HepG2 (cell line): ENCODE measurements around the gene SKIC2. TPM values are rescaled to one million over a fixed set of nuclear protein-coding genes. Genes with fewer than 3 reads are reported as not detected.

Source experiments
- ARNTL ChIP-seq: sonication (generic); formaldehyde crosslinking; IDR thresholded peaks from 2 replicates; pipeline ENCODE4 v1.4.0; 2020; ENCODE audit warnings: mild to moderate bottlenecking, missing genetic modification reagents
- CHCHD3 ChIP-seq: sonication (generic); formaldehyde crosslinking; IDR thresholded peaks from 2 replicates; pipeline ENCODE4 v1.8.0; 2022; ENCODE audit warnings: mild to moderate bottlenecking, missing genetic modification reagents, moderate library complexity
- DMAP1 ChIP-seq: IDR thresholded peaks from 2 replicates; pipeline ENCODE4 v1.6.1; 2016
- EHMT2 ChIP-seq: fragments of 200-600 bp; sonication (generic); IDR thresholded peaks from 2 replicates; pipeline ENCODE4 v1.7.0; 2017; ENCODE audit warnings: antibody characterized with exemption, low read depth, low read length, borderline replicate concordance
- FOXA1 ChIP-seq, 2 experiments: fragments of 450-650 bp in 1 of 2; sonication (generic) in 1 of 2; formaldehyde crosslinking in 1 of 2; IDR thresholded peaks; 2 replicates each; pipeline versions ENCODE4 v1.4.0 to v1.6.1; 2016 to 2020; ENCODE audit warnings: missing genetic modification reagents in 1 of 2
- FOXP1 ChIP-seq, 2 experiments: fragments of 450-650 bp in 1 of 2; IDR thresholded peaks; 2 replicates each; pipeline ENCODE4 v1.6.1; 2017 to 2018; ENCODE audit warnings: antibody characterized with exemption in 1 of 2
- HHEX ChIP-seq: IDR thresholded peaks from 2 replicates; pipeline ENCODE4 v1.6.1; 2016; ENCODE audit warnings: control low read depth
- HMGXB4 ChIP-seq, 2 experiments: sonication (generic) in 1 of 2; formaldehyde crosslinking in 1 of 2; IDR thresholded peaks; 2 replicates each; pipeline versions ENCODE4 v1.4.0 to v1.6.1; 2018 to 2020; ENCODE audit warnings: missing genetic modification reagents in 2 of 2, borderline replicate concordance in 1 of 2, low read depth in 1 of 2, mild to moderate bottlenecking in 1 of 2, missing biosample characterization in 1 of 2
- IRF9 ChIP-seq: sonication (generic); formaldehyde crosslinking; IDR thresholded peaks from 2 replicates; pipeline ENCODE4 v1.8.0; 2022; ENCODE audit warnings: missing genetic modification reagents, mild to moderate bottlenecking, borderline replicate concordance
- KMT2A ChIP-seq: sonication (generic); formaldehyde crosslinking; IDR thresholded peaks from 2 replicates; pipeline ENCODE4 v1.4.0; 2020; ENCODE audit warnings: missing genetic modification reagents
- NCOA5 ChIP-seq: sonication (generic); formaldehyde crosslinking; IDR thresholded peaks from 2 replicates; pipeline ENCODE4 v1.4.0; 2020; ENCODE audit warnings: missing genetic modification reagents
- NFKBIZ ChIP-seq: IDR thresholded peaks from 2 replicates; pipeline ENCODE4 v1.6.1; 2018; ENCODE audit warnings: missing genetic modification reagents, missing compliant biosample characterization
- PCBP1 ChIP-seq: fragments of 200-400 bp; formaldehyde crosslinking; IDR thresholded peaks from 2 replicates; pipeline ENCODE4 v1.6.1; 2017; ENCODE audit warnings: mild to moderate bottlenecking, low read depth, low read length, borderline replicate concordance
- POGZ ChIP-seq: sonication (generic); formaldehyde crosslinking; IDR thresholded peaks from 2 replicates; pipeline ENCODE4 v1.4.0; 2020; ENCODE audit warnings: mild to moderate bottlenecking, missing genetic modification reagents
- SMYD3 ChIP-seq: sonication (generic); formaldehyde crosslinking; IDR thresholded peaks from 2 replicates; pipeline ENCODE4 v1.8.1; 2023; ENCODE audit warnings: mild to moderate bottlenecking, missing genetic modification reagents
- TEAD2 ChIP-seq: sonication (generic); formaldehyde crosslinking; IDR thresholded peaks from 2 replicates; pipeline ENCODE4 v1.9.0; 2021; ENCODE audit warnings: missing genetic modification reagents
- TFAP4 ChIP-seq: sonication (generic); IDR thresholded peaks from 2 replicates; pipeline ENCODE4 v1.6.1; 2016; ENCODE audit warnings: low read depth, borderline replicate concordance
- ZBTB2 ChIP-seq: sonication (generic); formaldehyde crosslinking; IDR thresholded peaks from 2 replicates; pipeline ENCODE4 v1.8.0; 2022; ENCODE audit warnings: low read depth, missing genetic modification reagents
- ZFP62 ChIP-seq: sonication (generic); formaldehyde crosslinking; IDR thresholded peaks from 2 replicates; pipeline ENCODE4 v1.4.0; 2020; ENCODE audit warnings: missing genetic modification reagents
- ZNF143 ChIP-seq: sonication (generic); formaldehyde crosslinking; IDR thresholded peaks from 2 replicates; pipeline ENCODE4 v1.4.0; 2020; ENCODE audit warnings: missing genetic modification reagents
- ZNF660 ChIP-seq: sonication (generic); formaldehyde crosslinking; IDR thresholded peaks from 2 replicates; pipeline ENCODE4 v1.5.1; 2020; ENCODE audit warnings: mild to moderate bottlenecking, low read depth, missing genetic modification reagents, borderline replicate concordance
- ZNF788 ChIP-seq: sonication (generic); formaldehyde crosslinking; IDR thresholded peaks from 2 replicates; pipeline ENCODE4 v1.5.0; 2020; ENCODE audit warnings: mild to moderate bottlenecking, missing genetic modification reagents, borderline replicate concordance
- ZNF879 ChIP-seq: sonication (generic); formaldehyde crosslinking; IDR thresholded peaks from 2 replicates; pipeline ENCODE4 v1.8.1; 2023; ENCODE audit warnings: missing genetic modification reagents
- ZSCAN22 ChIP-seq: sonication (generic); formaldehyde crosslinking; IDR thresholded peaks from 2 replicates; pipeline ENCODE4 v1.4.0; 2020; ENCODE audit warnings: mild to moderate bottlenecking, missing genetic modification reagents
- polyA plus RNA-seq, 8 experiments: library from polyadenylated mRNA; depleted of rRNA in 3 of 8; stranded (reverse) in 7 of 8; unstranded in 1 of 8; fragments of >200 nt; fragmentation: Illumina TruSeq in 4 of 8; extraction: Trizol in 4 of 8; gene quantifications; 2 replicates each; pipeline versions ENCODE4 v1.2.1 to v1.2.3, GENCODE V29; 2011 to 2016; ENCODE audit warnings: low read depth in 4 of 8, missing spikeins in 1 of 8, mixed read lengths in 1 of 8; ENCODE audit not compliant: insufficient read depth in 1 of 8
- total RNA-seq, 5 experiments: library from RNA; depleted of rRNA; stranded (reverse); fragments of >200 nt; fragmentation: Illumina TruSeq; extraction: Trizol; gene quantifications; 2 replicates each; pipeline ENCODE4 v1.2.3, GENCODE V29; 2016; ENCODE audit warnings: low read depth in 1 of 5

The SKIC2 gene
- total and polyA plus RNA-seq, 2 of the 13 experiments (the other 11 are each of a cell fraction or from before 2014, with no cell fraction given) = 67.1 to 68.4 TPM

- peak; percentile 67 to 94; a peak in 3 of 4 replicates for TF ChIP-seq HMGXB4 (CRISPR knock-in tag; IDR thresholded peaks at IDR 0.05; ENCODE audit: borderline replicate concordance in 1 of 2, low read depth in 1 of 2)
- TF ChIP-seq ZNF143 (CRISPR knock-in tag) = peak; percentile 78
- TF ChIP-seq FOXA1 (IDR thresholded peaks at IDR 0.05) = no peak
- TF ChIP-seq FOXA1 (CRISPR knock-in tag; IDR thresholded peaks at IDR 0.05) = no peak; the same call in 1 of the 2 replicates
- TF ChIP-seq FOXP1 (IDR thresholded peaks at IDR 0.05) = no peak
- TF ChIP-seq FOXP1 (CRISPR knock-in tag; IDR thresholded peaks at IDR 0.05) = no peak
- no peak for TF ChIP-seq ZFP62 (CRISPR knock-in tag)
- peak; percentile 80 for TF ChIP-seq TFAP4
- TF ChIP-seq NCOA5 (CRISPR knock-in tag) = peak; percentile 9; the same call in 1 of the 2 replicates
- TF ChIP-seq PCBP1 = peak; percentile 100
- TF ChIP-seq ARNTL (CRISPR knock-in tag) = peak; percentile 36
- 0 out of 2 replicates have a peak, but pooled peaks have one; percentile 62 for TF ChIP-seq SMYD3 (CRISPR knock-in tag)
- TF ChIP-seq IRF9 = peak; percentile 99
- no peak; the same call in 1 of the 2 replicates for TF ChIP-seq ZNF879 (CRISPR knock-in tag)
- TF ChIP-seq HHEX = no peak
- no peak for TF ChIP-seq CHCHD3
- TF ChIP-seq ZNF660 (CRISPR knock-in tag) = no peak
- no peak for TF ChIP-seq EHMT2
- no peak for TF ChIP-seq ZSCAN22
- TF ChIP-seq ZBTB2 (CRISPR knock-in tag) = peak; percentile 90
- peak; percentile 87 for TF ChIP-seq DMAP1 (CRISPR knock-in tag)
- TF ChIP-seq TEAD2 (CRISPR knock-in tag) = no peak
- peak; percentile 95; the same call in 1 of the 2 replicates for TF ChIP-seq ZNF788
- peak; percentile 89 for TF ChIP-seq KMT2A (CRISPR knock-in tag)
- TF ChIP-seq POGZ (CRISPR knock-in tag) = peak; percentile 95
- TF ChIP-seq NFKBIZ (CRISPR knock-in tag) = 0 out of 2 replicates have a peak, but pooled peaks have one; percentile 54
Observed at GRCh38 chr6:31958741-31959739, at the start of gene SKIC2, which contains the start of gene NELFE (continued).
